ENCODE data around the gene CAVIN4.

DNA sequence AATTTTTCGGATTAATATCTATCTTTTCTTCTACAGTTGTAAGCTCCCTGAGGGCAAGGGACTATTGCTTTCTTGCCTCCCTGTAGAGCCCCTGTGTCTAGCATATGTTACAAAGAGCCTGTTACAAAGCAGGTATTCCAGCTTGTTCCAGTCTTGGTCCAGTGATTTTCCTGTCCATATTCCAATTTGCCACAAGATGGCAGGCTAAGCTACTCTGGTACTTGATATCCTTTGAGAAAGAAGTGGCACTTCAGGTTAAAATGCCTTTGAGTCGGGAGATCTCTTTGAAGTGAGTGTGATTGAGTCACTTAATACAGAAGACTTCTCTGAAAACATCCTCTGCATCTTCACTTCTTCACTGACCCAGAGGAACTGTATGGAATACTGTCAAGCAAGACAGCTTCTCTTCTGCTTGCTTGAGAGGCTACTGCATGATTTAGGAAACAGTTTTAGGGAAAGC lies 24.5 kb downstream of the CAVIN4 start:
- TF ChIP-seq, protein P1, sequence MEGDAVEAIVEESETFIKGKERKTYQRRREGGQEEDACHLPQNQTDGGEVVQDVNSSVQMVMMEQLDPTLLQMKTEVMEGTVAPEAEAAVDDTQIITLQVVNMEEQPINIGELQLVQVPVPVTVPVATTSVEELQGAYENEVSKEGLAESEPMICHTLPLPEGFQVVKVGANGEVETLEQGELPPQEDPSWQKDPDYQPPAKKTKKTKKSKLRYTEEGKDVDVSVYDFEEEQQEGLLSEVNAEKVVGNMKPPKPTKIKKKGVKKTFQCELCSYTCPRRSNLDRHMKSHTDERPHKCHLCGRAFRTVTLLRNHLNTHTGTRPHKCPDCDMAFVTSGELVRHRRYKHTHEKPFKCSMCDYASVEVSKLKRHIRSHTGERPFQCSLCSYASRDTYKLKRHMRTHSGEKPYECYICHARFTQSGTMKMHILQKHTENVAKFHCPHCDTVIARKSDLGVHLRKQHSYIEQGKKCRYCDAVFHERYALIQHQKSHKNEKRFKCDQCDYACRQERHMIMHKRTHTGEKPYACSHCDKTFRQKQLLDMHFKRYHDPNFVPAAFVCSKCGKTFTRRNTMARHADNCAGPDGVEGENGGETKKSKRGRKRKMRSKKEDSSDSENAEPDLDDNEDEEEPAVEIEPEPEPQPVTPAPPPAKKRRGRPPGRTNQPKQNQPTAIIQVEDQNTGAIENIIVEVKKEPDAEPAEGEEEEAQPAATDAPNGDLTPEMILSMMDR (conservative IDR thresholded peaks at IDR 0.05; ENCODE audit: low read length), result peak; percentile 75
- TF ChIP-seq EZH2phosphoT487 (IDR thresholded peaks at IDR 0.05; ENCODE audit: borderline replicate concordance), result no peak

All from Loucy (cell line).